DND-41 (cell line): ENCODE measurements around the gene PIP4P1.

ENCODE experiments used
- CTCF ChIP-seq: IDR thresholded peaks from 2 replicates; pipeline ENCODE4 v1.5.1; 2012; ENCODE audit warnings: borderline replicate concordance, low read length, moderate library complexity, mild to moderate bottlenecking; ENCODE audit not compliant: poor library complexity, severe bottlenecking; ENCODE audit errors: extremely low read depth
- EZH2 ChIP-seq: IDR thresholded peaks from 3 replicates; pipeline ENCODE4 v1.6.1; 2012; ENCODE audit warnings: borderline replicate concordance, low read depth, mild to moderate bottlenecking, moderate library complexity, low read length, inconsistent platforms; ENCODE audit not compliant: severe bottlenecking

DNA sequence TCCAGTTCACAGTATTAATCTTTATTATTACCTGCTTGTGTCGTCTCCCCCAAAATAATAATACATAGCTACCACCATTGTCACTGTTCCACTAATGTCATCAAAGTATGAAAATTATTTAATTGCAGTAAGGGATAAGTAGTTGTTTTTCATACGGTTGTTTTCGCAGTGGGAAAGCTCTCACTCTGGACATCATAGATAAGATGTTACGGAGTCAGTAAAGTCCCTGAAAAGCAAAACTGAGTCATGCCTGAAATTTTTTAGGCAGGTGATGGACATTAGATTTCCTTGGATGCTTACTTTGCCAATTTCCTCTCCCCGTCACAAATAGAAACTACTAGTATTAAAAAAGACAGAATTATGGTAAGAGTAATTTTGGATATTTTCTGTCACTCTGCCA, 21.1 kb upstream of the PIP4P1 start:
- TF ChIP-seq CTCF = no peak
- TF ChIP-seq EZH2 = no peak
